ENCODE data around the gene NCOR2. TPM values are rescaled to one million over a fixed set of nuclear protein-coding genes. Genes with fewer than 3 reads are reported as not detected.

The NCOR2 gene
- total RNA-seq, 1 donor from 2014 or later: 345 TPM

- no peak for ATAC-seq
- intact Hi-C loops (cut with DNase I): loop anchor here (10.0 kb wide), 1 partner anchor 50 kb away; no protein-coding TSS in a partner anchor
Measured at GRCh38 chr12:124564232-124564958, 3.0 kb downstream of the NCOR2 start.

GRCh38 chr12:124563809-124564208, 3.6 kb downstream of the NCOR2 start:
- ATAC-seq: no peak
- intact Hi-C loops (cut with DNase I): loop anchor here (10.0 kb wide), 1 partner anchor 49 kb away; no protein-coding TSS in a partner anchor
- no peak for DNase-seq (ENCODE audit: low spot score)

More at GRCh38 chr12:124564232-124564958, 3.0 kb downstream of the NCOR2 start:
- DNase-seq (ENCODE audit: low spot score): no peak

GRCh38 chr12:124563401-124563800, 4.0 kb downstream of the NCOR2 start:
- DNase-seq (ENCODE audit: low spot score) (no peak), ATAC-seq (no peak)
- intact Hi-C loops (cut with DNase I): loop anchor here (10.0 kb wide), 1 partner anchor 49 kb away; no protein-coding TSS in a partner anchor

- ATAC-seq: no peak
- intact Hi-C loops (cut with DNase I): loop anchor here (10.0 kb wide), 1 partner anchor 48 kb away; no protein-coding TSS in a partner anchor
- DNase-seq (ENCODE audit: low spot score): peak; percentile 41
Measured at GRCh38 chr12:124562796-124563181, 4.6 kb downstream of the NCOR2 start.

- intact Hi-C loops (cut with DNase I): loop anchor here (10.0 kb wide), 1 partner anchor 47 kb away; no protein-coding TSS in a partner anchor
- DNase-seq (ENCODE audit: low spot score): peak; percentile 55
- ATAC-seq: no peak
Measured at GRCh38 chr12:124562018-124562795, 5.2 kb downstream of the NCOR2 start.

GRCh38 chr12:124561231-124561630, 6.2 kb downstream of the NCOR2 start:
- ATAC-seq (no peak), DNase-seq (ENCODE audit: low spot score) (no peak)
- intact Hi-C loops (cut with DNase I): loop anchor here (10.0 kb wide), 1 partner anchor 46 kb away; no protein-coding TSS in a partner anchor

GRCh38 chr12:124560146-124560890, 7.1 kb downstream of the NCOR2 start:
- DNase-seq (ENCODE audit: low spot score) (no peak), ATAC-seq (no peak)
- intact Hi-C loops (cut with DNase I): loop anchor here (10.0 kb wide), 1 partner anchor 46 kb away; no protein-coding TSS in a partner anchor

- ATAC-seq (no peak), DNase-seq (ENCODE audit: low spot score) (peak; percentile 55)
- intact Hi-C loops (cut with DNase I): loop anchor here (10.0 kb wide), 1 partner anchor 45 kb away; no protein-coding TSS in a partner anchor
Measured at GRCh38 chr12:124559182-124560017, 8.0 kb downstream of the NCOR2 start.

GRCh38 chr12:124558313-124558712, 9.1 kb downstream of the NCOR2 start:
- ATAC-seq: no peak
- intact Hi-C loops (cut with DNase I): no loop called here
- peak; percentile 52 for DNase-seq (ENCODE audit: low spot score)

- ATAC-seq (no peak), DNase-seq (ENCODE audit: low spot score) (peak; percentile 50)
- intact Hi-C loops (cut with DNase I): no loop called here
Measured at GRCh38 chr12:124557518-124558223, 9.7 kb downstream of the NCOR2 start.

- DNase-seq (ENCODE audit: low spot score) (peak; percentile 50), ATAC-seq (peak; percentile 16)
- intact Hi-C loops (cut with DNase I): no loop called here
Measured at GRCh38 chr12:124556896-124557501, 10.4 kb downstream of the NCOR2 start.

GRCh38 chr12:124556074-124556466, 11.3 kb downstream of the NCOR2 start:
- no peak for DNase-seq (ENCODE audit: low spot score)
- ATAC-seq: no peak
- intact Hi-C loops (cut with DNase I): no loop called here

GRCh38 chr12:124555168-124556073, 12.0 kb downstream of the NCOR2 start:
- intact Hi-C loops (cut with DNase I): no loop called here
- no peak for ATAC-seq
- no peak for DNase-seq (ENCODE audit: low spot score)

GRCh38 chr12:124554429-124555029, 12.9 kb downstream of the NCOR2 start:
- intact Hi-C loops (cut with DNase I): no loop called here
- peak; percentile 57 for DNase-seq (ENCODE audit: low spot score)
- peak; percentile 14 for ATAC-seq

- no peak for ATAC-seq
- intact Hi-C loops (cut with DNase I): no loop called here
- peak; percentile 54 for DNase-seq (ENCODE audit: low spot score)
Measured at GRCh38 chr12:124553862-124554428, 13.5 kb downstream of the NCOR2 start.

Measured in sciatic nerve (tissue), 2 donors.